ENCODE results near the gene SHCBP1L.
"Not testable (repeated sequence)": the region's sequence is repeated elsewhere in the genome, so short reads cannot be mapped to it uniquely, and the experiment has no call there.

SHCBP1L gene

DNA sequence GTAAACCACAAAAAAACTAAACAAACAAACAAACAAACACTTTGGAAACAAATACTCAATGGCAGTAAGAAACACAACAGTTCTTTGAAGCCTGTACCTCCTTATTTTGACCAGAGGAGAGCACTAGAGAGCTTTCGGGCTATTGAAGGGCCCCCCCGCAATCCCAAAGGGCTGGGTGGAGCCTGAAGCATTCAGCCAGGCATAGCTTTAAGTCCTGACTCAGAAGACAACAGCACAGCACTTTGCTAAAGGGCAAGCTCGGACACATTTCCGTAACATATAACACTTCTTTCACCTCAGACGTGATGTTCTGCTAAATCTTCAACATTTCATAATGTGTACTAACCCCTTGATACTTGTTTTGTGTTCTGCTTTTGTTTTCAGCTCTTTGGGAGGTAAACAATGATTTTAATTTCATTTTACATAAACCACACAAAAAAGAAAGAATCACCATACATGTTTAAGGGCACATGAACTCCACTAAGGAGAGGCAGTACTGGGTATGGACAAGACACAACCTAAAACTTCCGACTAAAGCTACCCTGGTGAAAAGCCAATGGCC lies 9.7 kb upstream of the SHCBP1L start:
- peak; percentile 63 for DNase-seq

DNA sequence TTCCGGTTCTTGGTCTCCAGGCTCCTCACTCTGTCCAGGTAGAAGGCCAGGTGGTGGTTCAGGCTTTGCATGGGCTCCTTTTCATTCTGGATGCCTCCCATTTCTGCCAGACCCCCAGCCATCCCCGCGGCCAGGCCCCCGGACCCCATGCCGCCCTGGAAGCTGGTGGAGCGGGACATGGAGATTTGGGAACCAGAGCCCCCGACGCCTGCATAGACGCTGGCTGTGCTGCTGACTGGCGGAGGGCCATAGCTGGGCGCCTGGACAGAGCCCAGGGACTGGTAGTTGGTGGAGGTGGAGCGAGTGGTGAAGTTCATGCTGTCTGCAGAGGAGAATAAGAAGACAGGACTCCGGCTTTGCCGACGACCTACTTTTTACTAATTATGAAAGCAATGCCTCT lies 7.1 kb upstream of the SHCBP1L start:
- no peak for DNase-seq

DNA sequence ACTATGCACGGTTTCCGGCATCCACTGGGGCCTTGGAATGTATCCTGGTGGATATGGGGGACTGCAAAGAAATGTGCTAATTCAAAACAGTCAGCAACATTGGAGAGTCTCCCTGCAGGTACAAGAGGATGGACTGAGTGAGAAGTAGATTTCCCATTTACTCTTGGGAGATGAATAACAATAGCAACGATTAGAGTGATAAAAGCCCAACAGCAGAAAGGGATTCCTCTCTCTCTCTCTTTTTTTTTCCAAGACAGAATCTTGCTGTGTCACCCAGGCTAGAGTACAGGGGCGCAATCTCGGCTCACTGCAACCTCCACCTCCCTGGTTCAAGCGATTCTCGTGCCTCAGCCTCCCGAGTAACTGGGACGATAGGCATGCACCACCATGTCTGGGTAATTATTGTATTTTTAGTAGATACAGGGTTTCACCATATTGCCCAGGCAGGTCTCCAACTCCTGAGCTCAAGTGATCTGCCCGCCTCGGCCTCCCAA lies 5.0 kb upstream of the SHCBP1L start:
- DNase-seq: no peak

DNA sequence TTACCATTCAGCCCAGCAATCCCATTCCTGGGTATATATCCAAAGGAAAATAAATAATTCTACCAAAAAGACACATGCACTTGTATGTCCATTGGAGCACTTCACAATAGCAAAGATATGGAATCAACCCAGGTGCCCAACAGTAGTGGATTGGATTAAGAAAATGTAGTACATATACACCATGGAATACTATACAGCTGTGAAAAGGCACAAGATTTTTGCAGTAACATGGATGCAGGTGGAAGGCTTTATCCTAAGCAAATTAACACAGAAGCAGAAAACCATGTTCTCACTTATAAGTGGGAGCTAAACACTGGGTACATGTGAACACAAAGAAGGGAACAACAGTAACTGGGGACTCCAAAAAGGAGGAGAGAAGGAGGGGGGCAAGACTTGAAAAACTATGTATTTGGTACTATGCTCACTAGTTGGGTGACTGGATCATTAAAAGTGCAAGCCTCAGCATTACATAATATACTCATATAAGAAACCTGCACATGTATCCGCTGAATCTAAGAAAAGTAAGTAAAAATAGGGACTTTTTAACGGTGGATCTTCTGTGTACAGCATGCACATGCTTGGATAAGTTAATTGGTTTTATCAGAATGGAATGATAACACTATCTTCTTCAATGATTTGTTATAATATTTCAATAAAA lies 3.9 kb upstream of the SHCBP1L start:
- DNase-seq: no peak

DNA sequence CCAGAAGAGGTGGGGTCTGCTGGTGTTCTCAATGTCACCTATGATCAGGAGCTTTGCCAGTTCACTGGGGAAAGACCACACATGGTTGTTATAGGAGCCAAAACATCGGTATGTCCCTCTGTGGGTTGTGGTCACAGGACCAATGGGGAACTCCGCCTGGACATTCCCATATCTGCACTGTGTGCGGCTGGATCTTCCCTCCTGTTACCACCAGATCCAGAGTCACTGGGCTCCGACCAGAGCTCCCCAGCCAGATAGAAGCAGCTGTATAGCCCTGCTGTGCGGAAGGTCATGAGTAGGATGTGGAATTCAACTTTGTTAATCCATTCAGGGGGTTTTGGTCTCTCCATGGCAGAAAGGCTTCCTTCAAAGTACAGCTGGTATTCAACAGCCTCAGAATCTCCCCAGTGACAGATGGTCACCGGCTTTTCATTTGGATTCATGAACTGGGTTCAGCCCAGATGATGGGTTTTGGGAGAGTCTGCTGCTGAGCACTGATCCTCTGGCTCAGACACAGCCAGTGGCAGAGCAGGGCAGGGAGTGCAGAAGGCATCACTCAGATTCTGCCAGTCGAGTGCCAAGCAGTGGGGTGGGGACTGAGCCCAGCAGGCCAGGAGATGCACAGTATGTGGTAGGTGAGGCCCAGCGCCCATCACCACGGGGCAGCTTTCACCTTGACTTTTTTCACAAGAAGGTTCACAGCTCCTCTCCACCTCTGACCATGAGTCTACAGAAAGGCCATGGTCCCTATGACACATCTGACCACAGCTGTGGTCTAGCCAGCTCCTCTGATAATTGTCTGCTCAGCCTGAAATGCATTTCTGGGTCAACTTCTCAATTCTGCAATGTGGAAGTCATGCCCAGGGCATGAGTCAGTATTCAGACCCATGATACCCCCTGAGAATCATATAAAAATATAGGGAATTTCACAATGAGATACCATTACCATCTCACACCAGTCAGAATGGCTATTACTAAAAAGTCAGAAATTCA lies 2.9 kb upstream of the SHCBP1L start:
- DNase-seq: no peak

DNA sequence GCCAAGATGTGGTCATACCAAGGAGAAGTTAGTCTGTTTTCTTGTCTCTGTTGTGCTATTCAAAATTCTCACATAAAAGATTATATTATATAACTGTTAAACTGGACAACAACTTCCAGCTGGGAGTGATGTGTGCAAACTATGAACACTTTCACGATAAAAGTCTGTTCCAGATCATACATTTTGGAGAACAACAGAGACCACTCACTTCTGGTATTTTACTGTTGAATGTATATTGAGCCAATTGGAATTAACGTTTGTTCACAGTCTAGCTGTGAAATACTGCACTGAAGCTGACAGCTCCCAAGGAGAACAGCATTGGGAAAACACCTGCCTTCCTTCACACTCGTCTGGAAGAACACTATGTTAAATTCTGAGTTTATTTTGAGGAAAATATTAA lies 860 bp upstream of the SHCBP1L start:
- no peak for DNase-seq

DNA sequence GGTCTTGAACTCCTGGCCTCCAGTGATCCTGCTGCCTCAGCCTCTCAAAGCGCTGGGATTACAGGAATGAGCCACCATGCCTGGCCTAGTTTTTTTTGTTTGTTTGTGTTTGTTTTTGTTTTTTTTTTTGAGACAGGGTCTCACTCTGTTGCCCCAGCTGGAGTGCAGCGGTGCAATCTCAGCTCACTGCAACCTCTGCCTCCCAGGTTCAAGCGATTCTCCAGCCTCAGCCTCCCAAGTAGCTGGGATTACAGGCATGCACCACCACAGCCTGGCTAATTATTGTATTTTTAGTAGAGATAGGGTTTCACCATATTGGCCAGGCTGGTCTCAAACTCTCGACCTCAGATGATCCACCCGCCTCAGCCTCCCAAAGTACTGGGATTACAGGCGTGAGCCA lies 9.6 kb downstream of the SHCBP1L start:
- DNase-seq: not testable (repeated sequence)

DNA sequence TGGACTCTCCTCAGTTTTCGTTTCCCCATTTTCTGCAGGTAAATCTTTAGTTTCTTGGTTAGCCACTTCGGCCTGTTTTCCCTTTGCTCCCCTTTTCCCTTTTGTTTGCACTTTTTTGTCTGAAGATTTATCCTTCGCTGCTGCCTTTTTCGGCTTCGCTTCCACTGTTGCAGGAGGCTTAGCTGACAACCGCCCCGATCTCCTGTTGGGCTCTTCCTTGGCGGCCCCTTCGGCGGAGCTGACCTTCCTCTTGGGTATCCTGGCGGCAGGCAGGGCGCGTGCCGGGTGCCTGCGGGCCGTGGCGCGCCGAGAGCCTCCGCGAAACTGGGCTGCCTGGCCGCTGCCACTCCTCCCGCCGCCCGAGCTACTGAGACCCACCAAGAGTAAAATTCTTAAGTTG lies 10.8 kb downstream of the SHCBP1L start:
- not testable (repeated sequence) for DNase-seq

DNA sequence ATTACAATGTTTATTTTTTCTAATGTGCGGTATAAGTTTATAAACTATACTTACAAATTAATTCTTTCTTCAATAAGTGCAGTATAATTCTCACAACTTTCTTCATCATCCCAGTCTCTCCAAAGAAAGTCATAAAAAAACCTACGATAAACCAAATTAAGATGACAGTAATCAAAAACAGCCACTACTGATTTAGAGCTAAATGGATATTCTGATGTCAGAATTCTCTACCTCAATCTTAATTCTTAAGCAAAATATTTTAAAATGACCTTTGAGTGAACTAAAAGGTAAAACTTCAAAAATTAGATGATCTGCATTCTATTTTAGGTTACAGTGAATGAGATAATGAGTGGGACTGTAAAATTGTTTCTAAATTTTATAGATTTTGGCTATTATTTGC lies 13.6 kb downstream of the SHCBP1L start:
- no peak for DNase-seq

DNA sequence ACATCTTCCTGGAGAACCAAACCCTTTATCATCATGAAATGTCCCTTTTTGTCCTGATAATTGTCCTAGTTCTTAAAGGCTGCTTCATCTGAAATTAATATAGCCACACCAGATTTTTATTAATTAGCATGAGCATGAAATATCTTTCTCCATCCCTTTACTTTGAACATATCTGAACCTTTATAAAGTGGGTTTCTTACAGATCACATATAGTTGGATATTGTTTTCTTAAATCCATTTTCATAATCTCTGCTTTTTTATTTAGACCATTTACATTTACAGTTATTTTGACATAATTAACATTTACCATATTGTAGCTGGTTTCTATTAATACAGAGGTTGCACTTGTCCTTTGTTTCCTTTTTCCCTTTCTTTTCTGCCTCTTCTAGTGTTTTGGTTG lies 17.2 kb downstream of the SHCBP1L start:
- DNase-seq: no peak

DNA sequence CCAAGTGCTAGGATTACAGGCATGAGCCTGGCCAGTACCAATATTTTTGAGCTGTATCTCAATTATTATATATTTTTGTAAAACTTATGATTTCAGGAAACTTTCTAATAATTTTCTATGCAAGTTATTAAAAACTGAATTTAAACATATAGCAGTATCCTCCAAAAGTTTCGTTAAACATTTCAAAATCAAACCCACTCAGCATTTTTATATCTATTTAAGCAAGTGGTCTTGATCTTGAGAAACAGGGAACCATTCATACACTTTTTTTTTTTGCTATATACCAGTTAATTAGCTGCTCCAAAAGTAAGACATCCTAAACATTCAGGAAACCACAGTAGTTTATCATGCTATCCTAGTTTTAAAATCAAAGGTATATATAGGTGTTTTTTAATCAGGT lies 22.0 kb downstream of the SHCBP1L start:
- DNase-seq: no peak

DNA sequence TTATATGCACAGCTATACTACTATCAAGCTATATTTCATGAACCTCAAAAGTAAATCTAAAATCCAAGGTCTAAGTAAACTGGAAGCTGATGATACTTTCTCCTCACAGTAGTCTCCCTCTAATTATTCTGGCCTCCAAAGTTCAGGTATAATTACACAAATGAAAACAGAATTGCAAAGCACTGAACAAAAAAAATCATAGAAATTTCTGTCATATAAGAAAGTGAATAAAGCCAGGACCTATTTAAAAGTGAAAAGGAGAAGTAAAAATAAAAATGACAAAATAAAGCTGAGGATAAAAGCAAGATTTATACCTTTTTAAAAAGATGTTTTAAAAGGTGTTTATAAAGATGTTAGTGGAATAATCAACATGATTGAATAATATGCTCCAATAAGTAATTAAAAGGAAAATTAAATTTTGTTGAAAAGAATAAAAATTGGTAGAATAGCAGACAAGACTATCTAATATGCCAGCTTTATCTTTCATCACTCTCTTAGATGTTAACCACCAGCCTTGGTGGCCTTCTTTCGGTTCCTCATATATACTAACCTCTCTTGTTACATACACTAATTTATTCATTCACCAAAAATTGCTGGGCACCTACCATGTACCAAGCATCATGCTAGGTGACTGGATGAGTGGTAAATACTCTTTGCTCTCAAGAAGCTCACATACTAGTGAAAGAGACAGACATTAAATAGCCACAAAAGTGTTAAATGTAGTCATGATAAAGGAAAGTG lies 25.1 kb downstream of the SHCBP1L start:
- no peak for DNase-seq

DNA sequence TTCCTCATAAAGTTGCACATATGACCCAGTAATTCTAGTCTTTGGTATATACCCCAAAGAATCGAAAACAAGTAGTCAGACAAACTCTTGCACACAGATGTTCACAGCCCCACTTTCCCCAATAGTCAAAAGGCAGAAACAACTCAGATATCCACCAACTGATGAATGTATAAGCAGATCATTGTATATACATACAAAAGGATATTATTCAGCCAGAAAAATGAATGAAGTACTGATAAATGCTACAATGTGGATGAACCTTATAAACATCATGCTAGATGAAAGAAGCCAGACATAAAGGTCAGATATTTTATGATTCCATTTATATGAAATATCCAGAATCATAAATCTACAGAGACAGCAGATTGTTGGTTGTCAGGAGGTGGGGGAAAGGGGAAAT lies 27.3 kb downstream of the SHCBP1L start:
- no peak for DNase-seq

DNA sequence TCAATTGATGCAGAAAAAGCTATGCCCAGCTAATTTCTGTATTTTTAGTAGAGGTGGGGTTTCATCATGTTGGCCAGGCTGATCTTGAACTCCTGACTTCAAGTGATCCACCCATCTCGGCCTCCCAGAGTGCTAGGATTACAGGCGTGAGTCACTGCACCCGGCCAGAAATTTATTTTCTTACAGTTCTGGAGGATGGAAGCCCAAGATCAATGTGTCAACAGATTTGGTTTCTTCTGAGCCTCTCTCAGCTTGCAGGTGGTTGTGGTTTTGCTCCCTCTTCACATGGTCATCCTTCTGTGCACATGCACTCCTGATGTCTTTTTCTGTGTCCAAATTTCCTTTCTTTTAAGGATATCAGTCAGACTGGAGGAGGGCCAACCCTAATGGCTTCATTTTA lies 35.6 kb downstream of the SHCBP1L start:
- DNase-seq: no peak

DNA sequence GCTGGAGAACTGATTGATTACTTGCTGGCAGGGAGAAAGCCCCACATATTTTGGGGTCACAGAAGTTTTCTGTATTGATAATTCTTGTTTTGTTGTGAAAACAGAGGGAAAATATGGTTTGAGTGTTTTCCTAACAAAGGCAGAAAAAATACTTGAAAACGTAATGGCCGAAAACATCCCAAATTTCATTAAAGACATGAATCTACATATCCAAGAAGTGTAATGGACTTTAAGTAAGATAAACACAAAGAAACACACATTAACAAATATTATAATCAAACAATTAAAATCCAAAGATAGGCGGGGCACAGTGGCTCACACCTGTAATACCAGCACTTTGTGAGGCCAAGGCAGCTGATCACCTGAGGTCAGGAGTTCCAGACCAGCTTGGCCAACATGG lies 39.6 kb downstream of the SHCBP1L start:
- DNase-seq: no peak

DNA sequence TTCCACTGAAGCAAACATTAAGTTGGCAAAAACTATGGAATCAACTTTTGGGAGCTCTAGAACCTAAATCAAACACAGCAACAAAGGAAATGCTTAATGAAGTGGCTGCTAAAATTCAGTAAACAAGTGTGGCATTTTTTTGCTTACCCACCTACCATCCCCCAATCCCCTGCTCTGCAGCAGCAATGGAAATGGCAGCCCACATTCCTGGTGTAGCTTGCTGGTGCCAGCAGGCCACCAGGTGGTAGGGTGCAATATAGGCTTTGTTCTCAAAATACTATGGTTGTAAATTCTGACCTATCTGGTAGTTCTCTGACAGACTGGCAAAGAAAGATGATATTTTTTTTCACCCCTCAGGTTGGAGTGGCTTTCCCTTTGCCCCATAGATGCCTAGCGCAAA lies 42.8 kb downstream of the SHCBP1L start:
- no peak for DNase-seq

DNA sequence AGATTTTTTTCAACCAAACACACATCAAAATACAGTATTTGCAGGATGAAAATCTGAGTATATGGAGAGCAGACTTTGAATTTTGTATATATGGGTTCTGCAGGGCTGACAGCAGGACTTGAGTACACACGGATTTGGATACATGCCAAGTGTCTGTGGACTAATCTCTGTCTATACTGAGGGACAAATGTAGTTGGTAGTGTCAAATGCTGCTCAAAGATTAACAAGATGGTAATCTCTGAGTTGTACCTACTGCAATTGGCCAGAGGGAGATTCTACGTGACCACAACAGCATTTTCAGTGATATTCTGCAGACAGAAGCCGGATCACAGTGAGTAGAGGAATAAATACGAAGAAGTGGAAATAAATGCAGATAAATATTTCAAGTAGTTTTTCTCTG lies 43.4 kb downstream of the SHCBP1L start:
- no peak for DNase-seq

DNA sequence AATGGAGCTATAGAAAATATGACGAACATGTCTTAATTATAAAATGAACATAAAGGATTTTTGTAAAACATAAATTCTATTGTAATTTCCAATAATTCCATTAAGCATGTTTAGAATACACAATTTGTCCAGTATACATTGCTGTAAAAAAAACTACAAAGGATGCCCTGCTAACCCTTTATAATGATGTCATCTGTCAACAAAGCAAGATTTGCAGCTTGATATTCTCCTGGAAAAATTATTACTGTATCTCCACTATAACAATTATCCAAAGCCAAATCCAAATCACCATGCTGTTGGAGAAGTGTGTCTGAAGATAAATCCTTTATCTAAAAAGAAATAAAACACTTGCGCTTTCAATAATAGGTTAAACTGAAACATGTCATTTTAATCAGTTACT lies 47.6 kb downstream of the SHCBP1L start:
- DNase-seq: no peak

DNA sequence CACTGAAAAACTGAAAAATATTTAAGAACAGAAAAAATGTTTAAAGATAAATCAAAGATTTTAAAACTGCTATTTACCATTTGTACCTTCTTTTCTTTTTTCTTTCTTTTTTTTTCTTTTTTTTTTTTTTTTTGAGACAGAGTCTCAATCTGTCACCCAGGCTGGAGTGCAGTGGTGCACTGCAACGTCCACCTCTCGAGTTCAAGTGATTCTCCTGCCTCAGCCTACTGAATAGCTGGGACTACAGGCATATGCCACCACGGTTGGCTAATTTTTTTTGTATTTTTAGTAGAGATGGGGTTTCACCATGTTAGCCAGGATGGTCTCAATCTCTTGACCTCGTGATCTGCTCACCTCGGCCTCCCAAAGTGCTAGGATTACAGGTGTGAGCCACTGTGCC lies 51.0 kb downstream of the SHCBP1L start:
- not testable (repeated sequence) for DNase-seq

DNA sequence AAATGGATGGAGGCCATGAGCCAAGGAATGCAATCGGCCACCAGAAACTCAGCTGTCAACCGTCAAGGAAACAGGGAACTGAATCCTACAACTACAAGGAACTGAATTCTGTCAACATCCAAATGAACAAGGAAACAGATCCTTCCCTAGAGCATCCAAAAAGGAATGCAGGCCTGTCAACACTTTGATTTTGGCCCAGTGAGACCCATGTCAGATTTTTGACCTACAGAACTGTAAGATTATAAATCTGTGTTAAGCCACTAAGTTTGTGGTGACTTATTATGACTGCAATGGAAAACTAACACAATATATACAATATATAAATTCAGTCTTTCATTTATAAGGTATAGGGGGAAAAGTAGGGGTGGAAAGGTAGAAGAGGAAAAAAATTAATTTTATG lies 55.3 kb downstream of the SHCBP1L start:
- DNase-seq: no peak

DNA sequence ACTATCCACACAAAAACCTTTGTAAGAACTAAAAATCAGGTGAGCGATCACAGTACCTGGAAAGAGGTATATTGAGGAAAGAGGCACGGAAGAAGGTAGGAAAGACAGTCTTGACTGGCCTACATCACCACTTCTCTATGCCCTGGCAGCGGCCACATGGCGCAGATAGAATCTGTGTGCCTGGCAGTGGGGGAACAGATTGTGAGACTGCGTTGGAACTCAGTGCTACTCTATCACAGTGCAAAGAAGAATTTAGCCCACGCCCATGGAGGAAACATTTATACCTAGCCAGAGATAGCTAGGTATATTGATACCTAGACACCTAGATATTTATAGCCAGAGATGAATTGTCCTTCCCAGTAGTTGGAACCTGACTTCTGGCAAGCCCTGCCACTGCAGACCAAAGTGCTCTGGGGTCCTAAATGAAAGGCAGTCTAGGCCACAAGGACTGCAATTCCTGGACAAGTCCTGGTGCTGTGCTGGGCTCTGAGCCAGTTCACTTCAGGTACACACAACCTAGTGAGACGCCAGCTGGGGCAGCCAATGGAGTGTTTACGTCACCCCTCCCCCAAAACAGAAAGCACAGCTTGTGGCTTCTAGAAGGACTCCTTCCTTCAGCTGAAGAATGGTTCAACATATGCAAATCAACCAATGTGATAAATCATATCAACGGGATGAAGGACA lies 61.9 kb downstream of the SHCBP1L start:
- DNase-seq: peak; percentile 77

DNA sequence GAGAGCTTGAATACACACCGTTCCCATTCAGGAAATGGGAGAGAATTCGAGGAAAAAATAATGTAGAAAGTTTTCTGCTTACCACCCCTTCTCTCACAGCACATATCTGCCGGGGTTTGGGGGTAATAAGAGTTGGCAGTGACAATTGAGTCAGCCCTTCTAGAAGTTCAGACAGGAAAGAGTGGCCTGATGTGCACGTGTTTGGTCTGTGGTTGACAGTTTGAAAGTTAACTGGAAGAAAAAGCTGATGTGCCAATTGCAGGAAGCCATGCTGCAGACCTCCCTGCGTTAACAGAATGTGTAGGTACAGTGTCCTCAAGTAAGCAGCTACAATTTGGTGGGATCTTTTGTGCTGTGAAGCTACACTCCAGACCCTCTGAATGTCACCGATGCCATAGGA lies 63.0 kb downstream of the SHCBP1L start:
- DNase-seq: no peak

Data from NCI-H2029 (cell line).